K562 (cell line): Measurements from ENCODE around the gene OSBPL3. TPM values are rescaled to one million over a fixed set of nuclear protein-coding genes. Genes with fewer than 3 reads are reported as not detected.

Experiments
- ATAC-seq: fragments of 200-7000 bp; cut with Tn5 transposase; 3 replicates; pipeline ENCODE4 v1.9.1; 2020; ENCODE audit warnings: moderate library complexity
- BruUV-seq: library from RNA; stranded (reverse); fragments of 400-500 nt; replicated peaks from 2 replicates; lab custom pipeline; 2021; lab: Mats Ljungman, UMichigan
- CTCF ChIA-PET: fragments of 300-600 bp; formaldehyde crosslinking; extraction: SDS; loops from one replicate; lab custom pipeline; 2021; ENCODE audit warnings: low intra/inter-chr PET ratio; lab: Yijun Ruan, JAX
- POLR2A ChIA-PET: fragments of 300-600, 350-650 bp; sonication (Branson Sonifier 250); formaldehyde crosslinking; extraction: SDS; loops from one replicate; lab custom pipeline; 2021; ENCODE audit warnings: antibody characterized with exemption, inconsistent platforms; lab: Yijun Ruan, JAX
- DNase-seq, 4 experiments: peaks; one replicate each; pipeline versions ENCODE4 v3.0.0 to v3.0.0-alpha.2; 2011 to 2018; ENCODE audit warnings: low spot score in 3 of 4, mixed read lengths in 3 of 4; ENCODE audit errors: extremely low read depth in 1 of 4
- FAIRE-seq: peaks from 2 replicates; lab custom pipeline; 2011; peaks lifted over from hg19 to GRCh38; lab: Jason Lieb, UNC
- H2AFZ ChIP-seq: 2 replicates; pipeline ENCODE4 v1.6.0; 2011; ENCODE audit warnings: low read depth, low read length, control low read depth, inconsistent platforms
- H3K27ac ChIP-seq: fragments of 200-600 bp; 3 replicates; pipeline ENCODE4 v1.8.0; 2011; ENCODE audit warnings: low read depth, mild to moderate bottlenecking, control low read depth, inconsistent platforms, low read length, moderate library complexity, mixed read lengths; ENCODE audit errors: extremely low read depth
- H3K27me3 ChIP-seq, 2 experiments: fragments of 300-600 bp in 1 of 2; 2 replicates in 1 of 2; 3 replicates in 1 of 2; pipeline versions ENCODE4 v1.6.0 to v1.8.0; 2011; ENCODE audit warnings: inconsistent platforms in 2 of 2, low read length in 2 of 2, mild to moderate bottlenecking in 1 of 2, mixed read lengths in 1 of 2, moderate library complexity in 1 of 2; ENCODE audit not compliant: control insufficient read depth in 2 of 2, insufficient read depth in 2 of 2
- H3K36me3 ChIP-seq: fragments of 300-600 bp; 3 replicates; pipeline ENCODE4 v1.8.0; 2011; ENCODE audit warnings: mild to moderate bottlenecking, low read length, inconsistent platforms; ENCODE audit not compliant: control insufficient read depth, insufficient read depth
- H3K4me1 ChIP-seq, 2 experiments: fragments of 200-600 bp in 1 of 2; replicated peaks in 1 of 2; 2 replicates in 1 of 2; 3 replicates in 1 of 2; pipeline versions ENCODE4 v1.5.1 to v1.8.0; 2011; ENCODE audit warnings: inconsistent platforms in 2 of 2, low read length in 2 of 2, mild to moderate bottlenecking in 1 of 2, mixed read lengths in 1 of 2, moderate library complexity in 1 of 2; ENCODE audit not compliant: control insufficient read depth in 2 of 2, insufficient read depth in 2 of 2
- H3K4me2 ChIP-seq: 2 replicates; pipeline ENCODE4 v1.6.1; 2011; ENCODE audit warnings: low read length, control low read depth, inconsistent platforms, mixed read lengths; ENCODE audit not compliant: insufficient read depth
- H3K4me3 ChIP-seq: fragments of 200-600 bp; sonication (generic), shearing (Covaris generic); 2 replicates; pipeline ENCODE4 v1.5.1; 2016; ENCODE audit warnings: control low read depth, inconsistent platforms
- H3K79me2 ChIP-seq: fragments of 200-600 bp; 3 replicates; pipeline ENCODE4 v1.8.0; 2011; ENCODE audit warnings: low read length, inconsistent platforms; ENCODE audit not compliant: control insufficient read depth, insufficient read depth
- H3K9ac ChIP-seq, 2 experiments: 2 replicates each; pipeline versions ENCODE4 v1.6.0 to v1.6.1; 2011; ENCODE audit warnings: low read depth in 2 of 2, low read length in 2 of 2, control low read depth in 1 of 2, inconsistent platforms in 1 of 2, mild to moderate bottlenecking in 1 of 2, mixed read lengths in 1 of 2; ENCODE audit not compliant: insufficient read depth in 1 of 2
- H3K9me1 ChIP-seq: one replicate; pipeline ENCODE4 v1.6.0; 2011; ENCODE audit warnings: inconsistent platforms, mild to moderate bottlenecking, low read length, moderate library complexity; ENCODE audit not compliant: control insufficient read depth, insufficient read depth
- H3K9me3 ChIP-seq: replicated peaks from 2 replicates; pipeline ENCODE4 v1.5.1; 2011; ENCODE audit warnings: low read depth, low read length, inconsistent platforms; ENCODE audit not compliant: control insufficient read depth, insufficient read depth
- H4K20me1 ChIP-seq: replicated peaks from 2 replicates; pipeline ENCODE4 v1.6.1; 2011; ENCODE audit warnings: low read length, inconsistent platforms, mixed read lengths; ENCODE audit not compliant: control insufficient read depth, insufficient read depth
- HMG20A ChIP-seq: fragments of 450-650 bp; formaldehyde crosslinking; conservative IDR thresholded peaks from 2 replicates; pipeline ENCODE4 v1.4.0; 2020; ENCODE audit warnings: mild to moderate bottlenecking, mixed read lengths
- JUN ChIP-seq, 2 experiments: sonication (generic) in 1 of 2; formaldehyde crosslinking in 1 of 2; IDR thresholded peaks; 2 replicates each; pipeline versions ENCODE4 v1.6.1 to v1.8.0; 2012 to 2022; ENCODE audit warnings: borderline replicate concordance in 2 of 2, mild to moderate bottlenecking in 2 of 2, improper control_type of control experiment in 1 of 2, low read depth in 1 of 2, low read length in 1 of 2, missing genetic modification reagents in 1 of 2
- ZNF57 ChIP-seq: fragments of 450-650 bp; formaldehyde crosslinking; IDR thresholded peaks from 2 replicates; pipeline ENCODE4 v1.4.0; 2020; ENCODE audit warnings: mild to moderate bottlenecking, moderate library complexity
- WGBS: fragments of 100-300 bp; shearing (Covaris generic); methylation state at CpG from one replicate; pipeline ENCODE4 v1.1.6; 2016; ENCODE audit warnings: low coverage, mixed read lengths; ENCODE audit not compliant: insufficient coverage; ENCODE audit errors: missing lambda C conversion rate; 5-methylcytosine and 5-hydroxymethylcytosine counted together
- in situ Hi-C: fragments of 300-500 bp; cut with MboI; formaldehyde crosslinking; loops from 4 replicates; pipeline ENCODE4 v1.15.0; 2018; ENCODE audit warnings: inconsistent platforms, mixed read lengths
- intact Hi-C: fragments of 100-400 bp; cut with micrococcal nuclease; formaldehyde crosslinking; loops from 2 replicates; pipeline ENCODE4 v1.14.2; 2022
- polyA plus RNA-seq, 8 experiments: library from polyadenylated mRNA; depleted of rRNA in 4 of 8; stranded (reverse) in 5 of 8; unstranded in 3 of 8; fragments of >200 nt; fragmentation: Nextera tagmentation in 2 of 8; fragmentation: Illumina TruSeq in 1 of 8; extraction: Ambion mirVana in 2 of 8; extraction: Trizol in 1 of 8; gene quantifications; 2 replicates each; pipeline versions ENCODE4 v1.2.1 to v1.2.3, GENCODE V29; 2011 to 2014; ENCODE audit warnings: inconsistent platforms in 1 of 8, missing spikeins in 1 of 8
- total RNA-seq, 7 experiments: library from RNA; depleted of rRNA in 6 of 7; stranded (reverse); fragments of >200 nt in 6 of 7; fragmentation: Illumina TruSeq in 2 of 7; extraction: Trizol in 2 of 7; gene quantifications; 2 replicates each; pipeline versions ENCODE4 v1.2.1 to v1.2.3, GENCODE V29; 2011 to 2021; ENCODE audit warnings: low replicate concordance in 1 of 7
- TF ChIP-seq, protein P1 (sequence below): IDR thresholded peaks from 2 replicates; pipeline ENCODE4 v1.6.1; 2012; ENCODE audit warnings: low read depth, low read length, improper control_type of control experiment, borderline replicate concordance

Gene OSBPL3
- total and polyA plus RNA-seq, 9 of the 15 experiments (the other 6 are each of a cell fraction or from before 2014, with no cell fraction given), result 4.8 to 37.2 (median 26.5) TPM

DNA sequence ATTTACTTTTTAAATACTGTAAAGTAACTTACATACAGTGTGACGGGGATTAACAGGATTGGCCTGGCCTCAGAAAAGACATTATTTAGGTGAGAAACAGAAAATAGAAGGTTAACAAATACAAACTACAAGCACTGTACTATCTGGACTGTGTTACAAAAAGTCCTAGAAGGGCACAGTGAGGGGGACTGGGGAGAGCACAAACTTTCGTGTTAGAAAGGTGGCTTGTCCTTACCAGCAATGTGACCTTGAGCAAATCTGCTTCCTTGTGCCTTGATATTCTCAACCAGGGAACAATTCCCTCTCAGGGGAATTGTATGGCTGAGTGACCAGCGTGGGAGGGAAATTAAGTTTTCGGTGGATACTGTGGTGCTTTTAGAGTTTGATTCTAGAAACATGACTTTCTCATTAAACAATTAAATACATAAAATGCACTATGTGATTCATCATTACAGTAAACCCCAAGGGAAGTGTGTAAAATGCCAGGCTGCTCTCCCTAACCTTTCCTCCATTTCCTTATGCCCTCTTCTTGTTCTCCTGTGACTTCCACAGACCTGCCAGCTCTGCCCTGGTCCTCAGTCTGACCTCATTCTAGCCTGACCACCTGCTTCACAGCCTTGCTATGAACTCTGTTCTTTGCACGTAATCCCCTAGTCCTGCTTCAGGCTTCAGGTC lies 57.7 kb downstream of the OSBPL3 start:
- CTCF ChIA-PET, result no interaction called here
- 0 out of 2 replicates have a peak overlapping the region, but pooled peaks have one; percentile 22 for H3K4me2 ChIP-seq

More for the DNA sequence above, 57.7 kb downstream of the OSBPL3 start:
- peak overlapping the region; percentile 71; the same call in 2 of the 3 replicates for H3K27ac ChIP-seq
- H3K36me3 ChIP-seq, result 0 out of 3 replicates have a peak, but pooled peaks cover 3% of the 10 kb centered on the region
- H3K27me3 ChIP-seq, result no peaks in the 10 kb centered on the region
- H3K9me1 ChIP-seq, result no peaks in the 10 kb centered on the region
- no peaks in the 10 kb centered on the region for H3K9me3 ChIP-seq
- no peak overlapping the region for H3K4me3 ChIP-seq
- no TSS peak for BruUV-seq
- POLR2A ChIA-PET, result interaction anchor here (1.2 to 2.4 kb wide), 3 partner anchors 8 to 203 kb away, joined by 4 to 9 read pairs (median 6); partner anchors contain the start of gene CYCS
- H4K20me1 ChIP-seq, result no peaks in the 10 kb centered on the region
- FAIRE-seq (no peak), DNase-seq (no peak), ATAC-seq (no peak)
- H3K9ac ChIP-seq, result peak overlapping the region; percentile 24 to 59; a peak in 2 of 4 replicates
- no peak for TF ChIP-seq HMG20A
- no peak for TF ChIP-seq ZNF57 (CRISPR knock-in tag)
- TF ChIP-seq JUN (IDR thresholded peaks at IDR 0.05; ENCODE audit: borderline replicate concordance, low read depth, low read length), result no peak
- no peak for TF ChIP-seq JUN (CRISPR knock-in tag; IDR thresholded peaks at IDR 0.05; ENCODE audit: borderline replicate concordance)
- TF ChIP-seq, protein P1, sequence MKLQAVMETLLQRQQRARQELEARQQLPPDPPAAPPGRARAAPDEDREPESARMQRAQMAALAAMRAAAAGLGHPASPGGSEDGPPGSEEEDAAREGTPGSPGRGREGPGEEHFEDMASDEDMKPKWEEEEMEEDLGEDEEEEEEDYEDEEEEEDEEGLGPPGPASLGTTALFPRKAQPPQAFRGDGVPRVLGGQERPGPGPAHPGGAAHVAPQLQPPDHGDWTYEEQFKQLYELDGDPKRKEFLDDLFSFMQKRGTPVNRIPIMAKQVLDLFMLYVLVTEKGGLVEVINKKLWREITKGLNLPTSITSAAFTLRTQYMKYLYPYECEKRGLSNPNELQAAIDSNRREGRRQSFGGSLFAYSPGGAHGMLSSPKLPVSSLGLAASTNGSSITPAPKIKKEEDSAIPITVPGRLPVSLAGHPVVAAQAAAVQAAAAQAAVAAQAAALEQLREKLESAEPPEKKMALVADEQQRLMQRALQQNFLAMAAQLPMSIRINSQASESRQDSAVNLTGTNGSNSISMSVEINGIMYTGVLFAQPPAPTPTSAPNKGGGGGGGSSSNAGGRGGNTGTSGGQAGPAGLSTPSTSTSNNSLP, result no peak
- H2AFZ ChIP-seq, result no peak overlapping the region
- peaks cover 98% of the 10 kb centered on the region for H3K79me2 ChIP-seq
- in situ Hi-C loops, result no loop called here
- 65% methylated on average over 5 of the region's 5 CpGs for WGBS
- peaks cover 18 to 69% of the 10 kb centered on the region in 2 experiments for H3K4me1 ChIP-seq
- intact Hi-C loops, result no loop called here
